Endothelial cell (in vitro differentiated cells): ENCODE results near the gene CHRNA10. TPM values are rescaled to one million over a fixed set of nuclear protein-coding genes. Genes with fewer than 3 reads are reported as not detected.
A peak's percentile ranks its signal among the peaks of the same experiment; 100 is the strongest.

Source experiments
- DNase-seq: peaks from one replicate; pipeline ENCODE4 v3.0.0; 2021; ENCODE audit warnings: low spot score
- H3K27ac Mint-ChIP-seq: one replicate; pipeline ENCODE4 v1.8.0; 2021; ENCODE audit warnings: mixed read lengths, inconsistent platforms; ENCODE audit not compliant: unreplicated experiment
- H3K27me3 Mint-ChIP-seq: one replicate; pipeline ENCODE4 v1.8.0; 2021; ENCODE audit warnings: mild to moderate bottlenecking, moderate library complexity, mixed read lengths, inconsistent platforms; ENCODE audit not compliant: unreplicated experiment
- H3K36me3 Mint-ChIP-seq: one replicate; pipeline ENCODE4 v1.8.0; 2021; ENCODE audit warnings: mild to moderate bottlenecking, low read depth, mixed read lengths, inconsistent platforms; ENCODE audit not compliant: unreplicated experiment
- H3K4me1 Mint-ChIP-seq: one replicate; pipeline ENCODE4 v1.8.0; 2021; ENCODE audit warnings: mild to moderate bottlenecking, mixed read lengths, inconsistent platforms; ENCODE audit not compliant: unreplicated experiment
- H3K4me3 Mint-ChIP-seq: one replicate; pipeline ENCODE4 v1.8.0; 2021; ENCODE audit warnings: mild to moderate bottlenecking, mixed read lengths, inconsistent platforms; ENCODE audit not compliant: unreplicated experiment
- H3K9me3 Mint-ChIP-seq: one replicate; pipeline ENCODE4 v1.8.0; 2021; ENCODE audit warnings: mixed read lengths, inconsistent platforms; ENCODE audit not compliant: unreplicated experiment
- CTCF ChIP-seq: fragments of 200-600 bp; sonication (generic); IDR thresholded peaks from one replicate; pipeline ENCODE4 v1.5.0; 2021; ENCODE audit warnings: antibody characterized with exemption; ENCODE audit not compliant: unreplicated experiment
- total RNA-seq: library from RNA; stranded (reverse); fragmentation: NEBNext Ultra II Directional; extraction: Animal tissue kit (Norgen Biotek cat#: 25700); gene quantifications from one replicate; pipeline ENCODE4 v1.2.1, GENCODE V29; 2021; ENCODE audit not compliant: unreplicated experiment

CHRNA10 gene
- total RNA-seq, 1 donor from 2014 or later, result 0.72 TPM

DNA sequence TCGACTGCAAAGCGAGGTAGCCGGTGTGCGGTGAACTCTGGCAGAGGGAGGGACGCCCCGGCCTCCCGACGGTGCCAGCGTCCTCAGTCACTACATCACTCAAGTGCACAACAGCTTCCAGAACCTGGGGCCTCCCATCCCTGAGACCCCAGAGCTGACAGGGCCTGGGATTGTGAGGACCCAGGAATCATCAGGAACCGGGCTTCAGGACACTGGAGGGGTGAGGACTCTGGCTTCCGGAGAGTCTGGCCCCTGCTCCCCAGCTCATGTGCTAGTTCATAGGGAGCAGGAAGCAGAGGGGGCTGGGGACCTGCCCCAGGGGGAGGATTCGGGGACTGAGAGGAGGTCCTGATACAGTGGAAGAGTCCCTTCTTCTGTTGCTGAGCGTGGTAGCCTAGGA, 34.0 kb downstream of the CHRNA10 start:
- no peaks in the 10 kb centered on the region for H3K9me3 Mint-ChIP-seq
- peaks cover 17% of the 10 kb centered on the region for H3K27me3 Mint-ChIP-seq
- H3K27ac Mint-ChIP-seq, result no peak overlapping the region
- no peak overlapping the region for H3K4me3 Mint-ChIP-seq
- peaks cover 50% of the 10 kb centered on the region for H3K4me1 Mint-ChIP-seq
- no peak for TF ChIP-seq CTCF
- H3K36me3 Mint-ChIP-seq, result peaks cover 14% of the 10 kb centered on the region
- DNase-seq, result no peak

GRCh38 chr11:3635641-3636375, 35.4 kb downstream of the CHRNA10 start:
- H3K36me3 Mint-ChIP-seq, result peaks cover 14% of the 10 kb centered on the region
- peak overlapping the region; percentile 92 for H3K27ac Mint-ChIP-seq
- H3K9me3 Mint-ChIP-seq, result no peaks in the 10 kb centered on the region
- TF ChIP-seq CTCF, result no peak
- peaks cover 15% of the 10 kb centered on the region for H3K27me3 Mint-ChIP-seq
- DNase-seq, result no peak
- H3K4me1 Mint-ChIP-seq, result peaks cover 51% of the 10 kb centered on the region
- no peak overlapping the region for H3K4me3 Mint-ChIP-seq

GRCh38 chr11:3632070-3632660, 39.0 kb downstream of the CHRNA10 start:
- Mint-ChIP-seq H3K36me3 (peaks cover 7% of the 10 kb centered on the region), H3K4me3 (no peak overlapping the region), H3K9me3 (no peaks in the 10 kb centered on the region), H3K4me1 (peaks cover 40% of the 10 kb centered on the region), H3K27ac (no peak overlapping the region), H3K27me3 (peaks cover 11% of the 10 kb centered on the region)
- TF ChIP-seq CTCF, result no peak
- no peak for DNase-seq

DNA sequence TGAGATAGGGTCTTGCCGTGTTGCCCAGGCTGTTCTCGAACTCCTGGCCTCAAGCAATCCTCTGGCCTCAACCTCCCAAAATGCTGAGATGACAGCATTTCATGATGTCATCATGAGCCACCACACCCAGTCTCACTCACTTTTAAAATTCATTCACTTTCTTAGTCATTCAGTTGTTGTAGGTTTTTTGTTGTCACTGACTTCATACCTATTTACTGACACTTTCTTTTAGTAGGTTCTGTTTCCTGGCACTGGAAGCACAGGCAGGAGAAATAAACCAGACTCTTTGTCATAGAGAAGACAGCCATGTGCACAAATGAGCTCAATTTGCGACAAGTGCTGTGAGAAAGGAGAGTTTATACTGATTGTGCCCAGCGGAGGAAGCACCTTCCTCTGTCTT, 39.9 kb downstream of the CHRNA10 start:
- H3K4me3 Mint-ChIP-seq, result no peak overlapping the region
- no peak for TF ChIP-seq CTCF
- DNase-seq, result no peak
- H3K27ac Mint-ChIP-seq, result no peak overlapping the region
- H3K27me3 Mint-ChIP-seq, result peaks cover 8% of the 10 kb centered on the region
- peaks cover 5% of the 10 kb centered on the region for H3K36me3 Mint-ChIP-seq
- peaks cover 35% of the 10 kb centered on the region for H3K4me1 Mint-ChIP-seq
- no peaks in the 10 kb centered on the region for H3K9me3 Mint-ChIP-seq

DNA sequence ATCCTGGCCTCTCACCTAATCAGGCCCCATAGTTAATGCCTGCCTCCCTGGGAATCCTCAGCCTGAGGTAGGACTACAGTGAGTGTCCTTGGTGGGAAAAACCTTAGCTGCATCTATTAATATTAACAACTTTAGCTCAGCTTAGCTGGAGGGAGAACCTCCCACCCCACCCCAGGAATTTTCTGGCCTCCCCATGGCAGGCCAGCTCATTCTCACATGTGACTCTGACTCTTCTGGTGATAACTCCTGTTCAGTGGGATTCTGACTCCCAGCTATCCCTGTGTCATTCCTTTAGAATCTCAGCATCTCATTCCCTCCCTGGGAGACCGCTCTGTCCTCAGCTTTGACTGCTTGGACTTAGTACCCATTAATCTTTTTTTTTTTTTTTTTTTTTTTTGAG, 43.9 kb downstream of the CHRNA10 start:
- Mint-ChIP-seq H3K9me3 (no peaks in the 10 kb centered on the region), H3K4me1 (peaks cover 19% of the 10 kb centered on the region), H3K36me3 (peaks cover 3% of the 10 kb centered on the region), H3K27ac (no peak overlapping the region), H3K4me3 (no peak overlapping the region), H3K27me3 (no peaks in the 10 kb centered on the region)
- TF ChIP-seq CTCF, result no peak
- DNase-seq, result no peak
